HG03442 (cell line): ENCODE results near the gene SMG9.

ENCODE experiments used
- ATAC-seq: cut with Tn5 transposase; IDR thresholded peaks from one replicate; pipeline ENCODE4 v1.9.1; 2021; ENCODE audit warnings: mild to moderate bottlenecking, moderate library complexity; ENCODE audit not compliant: unreplicated experiment

Gene SMG9

DNA sequence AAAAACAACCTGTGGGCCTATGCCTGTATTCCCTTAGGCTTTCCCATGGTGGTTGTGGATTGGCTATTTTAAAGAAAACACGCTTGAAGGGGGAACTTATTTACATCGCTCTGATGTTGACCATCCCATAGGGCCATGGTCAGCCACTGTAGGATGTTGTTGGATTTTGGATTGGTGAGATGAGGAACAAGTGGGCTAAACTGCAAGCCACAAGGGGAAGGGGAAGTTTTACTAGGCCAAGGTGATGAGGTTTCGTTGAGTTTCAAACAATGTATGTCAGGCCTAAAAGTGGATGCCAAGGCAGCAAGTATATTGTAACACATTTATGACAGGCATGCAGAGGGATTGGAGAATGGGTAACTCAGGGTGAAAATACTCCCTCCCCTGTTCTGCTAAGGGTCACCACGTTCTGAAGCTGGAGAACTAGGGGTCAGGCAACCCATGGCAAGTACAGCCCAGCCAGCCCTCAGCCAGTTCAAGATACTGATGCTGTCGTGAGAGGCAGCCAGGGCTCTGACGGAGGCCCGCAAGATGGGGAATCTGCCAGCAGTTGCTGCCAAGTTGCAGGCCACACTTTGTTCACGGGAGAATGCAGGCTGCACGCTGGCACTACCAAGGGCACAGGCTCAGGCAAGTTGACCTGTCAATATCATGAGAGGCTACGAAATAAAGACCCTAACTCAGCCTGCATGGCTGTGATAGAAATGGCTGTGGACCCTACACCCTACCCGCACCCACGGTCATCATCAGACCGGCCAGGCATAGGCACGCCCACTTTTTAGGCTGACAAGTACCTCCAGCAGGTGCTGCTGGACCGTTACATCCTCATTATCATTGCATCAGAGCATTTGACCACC, 27.8 kb downstream of the SMG9 start:
- no peak for ATAC-seq

DNA sequence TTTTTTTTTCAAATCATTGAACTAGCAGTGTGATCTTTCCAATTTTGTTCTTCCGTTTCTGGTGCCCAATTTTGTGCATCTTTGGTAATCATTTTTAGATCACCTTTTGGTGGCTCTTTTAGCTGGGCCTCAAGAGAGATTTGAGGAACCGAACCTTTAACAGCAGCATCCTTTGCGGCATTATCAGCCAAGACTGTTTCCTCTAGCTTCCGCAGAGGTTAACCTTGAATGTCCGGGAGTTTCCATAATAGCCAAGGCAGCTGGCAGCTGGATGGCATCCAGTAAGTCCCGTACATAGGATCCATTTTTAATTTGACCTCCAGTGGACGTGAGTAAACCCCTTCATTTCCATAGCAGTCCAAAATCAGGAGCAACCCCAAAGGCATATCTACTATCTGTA, 29.3 kb downstream of the SMG9 start:
- ATAC-seq: no peak

DNA sequence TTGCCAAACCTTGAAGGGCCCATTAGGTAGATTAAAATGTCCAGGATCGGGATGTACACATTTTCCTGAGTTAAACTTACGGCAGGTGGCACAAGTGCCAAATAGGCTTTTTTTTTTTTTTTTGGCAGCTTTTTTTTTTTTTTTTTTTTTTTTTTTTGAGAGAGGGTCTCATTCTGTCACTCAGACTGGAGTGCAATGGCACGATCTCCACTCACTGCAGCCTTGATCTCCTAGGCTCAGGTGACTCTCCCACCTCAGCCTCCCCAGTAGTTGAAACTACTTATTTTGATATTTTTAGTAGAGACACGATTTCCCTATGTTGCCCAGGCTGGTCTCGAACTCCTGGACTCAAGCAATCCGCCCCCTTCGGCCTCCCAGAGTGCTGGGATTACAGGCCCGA, 29.9 kb downstream of the SMG9 start:
- no peak for ATAC-seq

DNA sequence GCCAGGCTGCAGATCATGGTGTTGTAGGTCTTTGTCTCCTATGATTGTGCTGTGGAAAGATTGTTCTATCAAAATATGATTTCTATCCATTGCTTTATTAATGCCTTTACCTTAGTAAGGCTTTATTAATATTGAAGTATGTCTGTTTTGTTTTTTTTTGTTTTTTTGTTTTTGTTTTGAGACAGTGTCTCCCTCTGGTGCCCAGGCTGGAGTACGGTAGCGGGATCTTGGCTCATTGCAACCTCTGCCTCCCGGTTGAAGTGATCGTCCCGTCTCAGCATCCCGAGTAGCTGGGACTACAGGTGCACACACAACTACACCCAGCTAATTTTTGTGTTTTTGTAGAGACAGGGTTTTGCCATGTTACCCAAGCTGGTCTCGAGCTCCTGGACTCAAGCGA, 31.2 kb downstream of the SMG9 start:
- ATAC-seq: no peak

DNA sequence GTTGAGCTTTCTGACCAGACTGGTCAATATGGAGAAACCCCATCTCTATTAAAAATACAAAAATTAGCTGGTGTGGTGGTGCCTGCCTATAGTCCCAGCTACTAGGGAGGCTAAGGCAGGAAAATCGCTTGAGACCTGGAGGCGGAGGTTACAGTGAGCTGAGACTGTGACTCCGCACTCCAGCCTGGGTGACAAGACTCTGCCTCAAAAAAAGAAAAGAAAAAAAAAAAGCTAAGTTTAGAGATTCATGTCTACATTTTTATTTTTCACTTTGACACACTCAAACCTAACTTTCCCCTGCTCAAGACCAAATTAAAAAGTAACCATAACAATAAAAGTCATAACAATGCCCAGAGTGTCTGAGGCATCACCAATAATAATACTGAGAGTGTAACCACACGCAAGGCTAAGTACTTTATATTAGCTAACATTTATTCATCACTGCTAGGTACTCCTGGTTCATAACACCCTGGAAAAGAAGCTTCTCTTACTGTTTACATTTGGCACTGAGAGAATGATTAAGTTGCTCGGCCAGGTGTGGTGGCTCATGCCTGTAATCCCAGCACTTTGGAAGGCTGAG, 33.2 kb downstream of the SMG9 start:
- ATAC-seq: no peak

DNA sequence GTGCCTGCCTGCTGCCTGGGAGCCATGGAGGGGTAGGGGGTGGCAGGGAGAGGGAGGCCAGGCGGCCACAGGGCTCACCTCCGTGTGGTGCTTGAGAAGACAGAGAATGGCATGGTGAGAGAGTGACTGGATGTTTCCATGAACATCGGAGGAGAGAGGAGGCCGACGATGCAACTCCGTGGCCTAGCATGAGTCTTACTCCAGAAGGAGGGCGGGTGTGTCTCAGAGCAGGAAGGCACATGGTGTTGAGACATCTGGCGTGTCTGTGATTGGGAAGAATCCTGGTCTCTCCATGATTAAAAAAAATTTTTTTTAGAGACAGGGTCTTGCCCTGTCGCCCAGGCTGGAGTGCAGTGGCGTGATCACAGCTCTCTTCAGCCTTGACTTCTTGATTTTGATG, 33.8 kb downstream of the SMG9 start:
- no peak for ATAC-seq

DNA sequence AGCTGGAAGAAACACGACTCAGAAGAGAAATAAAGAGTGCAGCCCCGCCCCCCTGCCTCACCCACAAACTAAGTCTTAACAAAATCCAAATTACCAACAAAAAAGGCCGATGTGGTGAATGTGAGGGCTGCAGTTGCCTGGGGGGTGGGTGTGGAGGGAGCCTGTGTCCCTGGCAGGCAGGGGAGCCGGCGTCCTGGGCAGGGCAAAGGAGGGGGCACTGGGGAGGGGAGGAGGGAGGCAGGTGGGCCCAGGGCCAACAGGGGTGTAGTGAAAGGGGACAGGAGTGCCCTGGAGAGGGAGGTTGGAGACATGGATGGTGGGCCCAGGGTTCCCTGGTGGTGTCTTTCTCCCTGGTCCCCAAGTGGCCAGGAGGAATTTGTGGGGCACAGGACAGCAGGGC, 34.8 kb downstream of the SMG9 start:
- no peak for ATAC-seq

DNA sequence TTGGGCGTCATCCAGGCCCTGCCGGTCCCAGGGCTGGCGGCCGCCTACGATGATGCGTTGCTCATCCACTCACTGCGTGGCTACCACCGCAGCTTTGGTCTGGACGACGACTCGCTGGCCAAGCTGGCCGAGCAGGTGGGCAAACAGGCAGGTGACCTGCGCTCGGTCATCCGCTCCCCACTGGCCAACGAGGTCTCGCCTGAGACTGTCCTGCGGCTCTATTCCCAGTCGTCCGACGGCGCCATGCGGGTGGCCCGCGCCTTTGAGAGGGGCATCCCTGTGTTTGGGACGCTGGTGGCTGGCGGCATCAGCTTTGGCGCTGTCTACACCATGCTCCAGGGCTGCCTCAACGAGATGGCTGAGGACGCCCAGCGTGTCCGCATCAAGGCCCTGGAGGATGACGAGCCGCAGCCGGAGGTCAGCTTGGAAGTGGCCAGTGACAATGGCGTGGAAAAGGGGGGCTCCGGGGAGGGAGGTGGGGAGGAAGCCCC, 35.3 kb downstream of the SMG9 start:
- no peak for ATAC-seq

DNA sequence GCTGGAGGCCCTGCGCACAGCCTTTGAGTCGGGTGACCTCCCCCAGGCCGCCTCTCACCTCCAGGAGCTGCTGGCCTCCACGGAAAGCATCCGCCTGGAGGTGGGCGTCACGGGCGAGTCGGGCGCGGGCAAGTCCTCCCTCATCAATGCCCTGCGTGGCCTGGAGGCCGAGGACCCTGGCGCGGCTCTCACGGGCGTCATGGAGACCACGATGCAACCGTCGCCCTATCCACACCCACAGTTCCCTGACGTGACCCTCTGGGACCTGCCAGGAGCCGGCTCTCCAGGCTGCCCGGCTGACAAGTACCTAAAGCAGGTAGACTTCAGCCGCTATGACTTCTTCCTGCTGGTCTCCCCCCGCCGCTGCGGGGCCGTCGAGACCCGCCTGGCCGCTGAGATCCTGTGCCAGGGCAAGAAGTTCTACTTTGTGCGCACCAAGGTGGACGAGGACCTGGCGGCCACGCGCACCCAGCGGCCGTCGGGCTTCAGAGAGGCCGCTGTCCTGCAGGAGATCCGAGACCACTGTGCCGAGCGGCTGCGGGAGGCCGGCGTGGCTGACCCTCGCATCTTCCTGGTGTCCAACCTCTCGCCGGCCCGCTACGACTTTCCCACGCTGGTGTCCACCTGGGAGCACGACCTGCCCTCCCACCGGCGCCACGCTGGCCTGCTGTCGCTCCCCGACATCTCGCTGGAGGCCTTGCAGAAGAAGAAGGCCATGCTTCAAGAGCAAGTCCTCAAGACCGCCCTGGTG, 36.0 kb downstream of the SMG9 start:
- ATAC-seq: no peak

DNA sequence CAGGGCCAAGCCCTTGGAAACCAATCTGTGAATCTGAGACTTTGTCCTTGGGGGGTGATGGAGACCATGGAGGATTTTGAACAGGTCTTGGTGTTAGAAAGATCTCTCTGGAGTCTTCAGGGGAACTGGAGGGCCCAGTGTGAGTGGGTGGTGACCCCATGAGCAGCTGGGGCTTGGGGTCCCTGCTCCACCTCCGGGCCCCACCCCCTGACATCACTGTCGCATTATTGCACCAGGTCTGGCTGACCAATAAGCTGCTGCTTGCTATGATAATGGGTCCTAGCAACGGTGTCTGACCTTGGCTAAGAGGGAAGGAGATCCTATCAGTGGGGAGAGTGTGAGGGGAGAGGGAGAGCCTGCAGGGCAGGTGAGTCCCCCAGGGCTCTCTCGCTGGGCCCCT, 39.0 kb downstream of the SMG9 start, which contains the start of gene IRGC:
TSS of gene IRGC (plus strand) at position 301 of the 400 bp plus-strand sequence. CDS start 2,483 bp downstream, outside the sequence.
- no peak for ATAC-seq

DNA sequence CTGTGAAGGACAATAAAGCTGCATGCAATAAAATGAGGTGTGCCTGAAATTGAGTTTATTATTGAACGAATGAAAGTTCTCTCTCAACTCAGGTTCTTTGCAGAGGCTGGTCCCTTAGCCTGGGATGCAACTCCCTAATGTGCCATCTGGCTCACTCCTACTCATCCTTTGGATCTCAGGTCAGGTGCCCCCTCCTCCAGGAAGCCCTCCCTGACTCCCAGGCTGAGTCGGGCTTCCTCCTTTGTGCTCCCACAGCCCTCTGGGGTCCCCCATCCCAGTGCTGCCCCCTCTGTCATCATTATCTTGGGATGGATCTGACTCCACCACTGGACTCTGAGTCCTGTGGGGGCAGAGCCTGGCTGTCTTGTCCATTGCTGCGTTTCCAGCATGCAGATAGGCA, 41.6 kb downstream of the SMG9 start:
- no peak for ATAC-seq

DNA sequence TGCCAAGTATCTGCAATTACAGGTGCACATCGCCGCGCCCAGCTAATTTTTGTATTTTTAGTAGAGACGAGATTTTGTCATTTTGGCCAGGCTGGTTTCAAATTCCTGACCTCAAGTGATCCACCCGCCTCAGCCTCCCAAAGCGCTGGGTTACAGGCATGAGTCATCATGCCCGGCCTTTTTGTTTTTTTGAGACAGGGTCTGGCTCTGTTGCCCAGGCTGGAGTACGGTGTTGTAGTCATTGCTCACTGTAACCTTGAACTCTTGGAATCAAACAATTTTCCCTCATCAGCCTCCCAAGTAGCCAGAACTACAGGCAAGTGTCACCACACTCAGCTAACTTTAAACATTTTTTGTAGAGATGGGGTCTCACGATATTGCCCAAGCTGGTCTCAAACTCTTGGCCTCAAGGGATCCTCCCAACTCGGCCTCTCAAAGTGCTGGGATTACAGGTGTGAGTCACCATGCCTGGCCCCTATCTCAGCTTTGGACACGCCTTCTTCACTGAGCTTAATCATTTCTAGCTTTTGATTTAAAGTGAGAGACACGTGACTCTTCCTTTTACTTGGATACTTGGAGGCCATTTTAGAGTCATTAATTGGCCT, 42.9 kb downstream of the SMG9 start:
- no peak for ATAC-seq

DNA sequence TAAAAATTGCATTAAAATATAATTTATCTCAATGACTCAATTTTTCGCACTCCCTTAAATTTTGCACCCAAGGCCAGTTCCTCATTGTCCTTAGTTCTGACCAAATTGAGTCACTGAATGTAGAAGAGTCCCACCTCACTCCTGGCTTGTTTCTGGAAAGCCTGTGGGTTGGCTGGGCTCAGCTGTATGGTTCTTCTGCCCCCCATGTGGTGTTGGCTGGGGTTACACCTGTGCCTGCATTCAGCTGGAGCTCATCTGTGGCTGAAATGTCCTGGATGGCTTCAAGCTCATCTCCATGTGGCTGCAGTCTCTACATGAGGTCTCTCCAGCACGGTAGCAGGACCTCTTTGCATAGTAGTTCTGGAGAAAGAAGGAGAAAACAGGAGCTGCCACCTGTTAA, 46.0 kb downstream of the SMG9 start:
- ATAC-seq: no peak

DNA sequence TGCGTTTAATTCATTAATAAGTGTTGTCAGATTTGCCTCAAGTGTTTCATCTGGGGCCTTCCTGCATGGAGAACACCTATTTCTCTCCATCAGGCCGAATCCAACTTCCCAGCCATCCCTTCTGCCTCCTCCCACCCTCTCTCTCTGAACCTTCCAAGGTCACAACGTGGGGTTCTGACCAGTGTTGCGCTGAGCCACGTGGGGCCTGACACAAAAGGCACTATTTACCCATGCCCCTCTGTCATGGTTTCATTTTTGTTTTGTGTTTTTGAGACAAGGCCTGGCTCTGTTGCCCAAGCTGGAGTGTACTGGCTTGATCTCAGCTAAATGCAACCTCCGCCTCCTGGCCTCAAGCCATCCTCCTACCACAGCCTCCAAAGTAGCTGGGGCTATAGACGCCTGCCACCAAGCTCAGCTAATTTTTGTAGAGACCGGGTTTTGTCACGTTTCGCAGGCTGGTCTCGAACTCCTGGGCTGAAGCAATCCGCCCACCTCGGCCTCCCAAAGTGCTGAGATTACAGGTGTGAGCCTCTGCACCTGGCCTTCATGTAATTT, 47.5 kb downstream of the SMG9 start:
- ATAC-seq: no peak

DNA sequence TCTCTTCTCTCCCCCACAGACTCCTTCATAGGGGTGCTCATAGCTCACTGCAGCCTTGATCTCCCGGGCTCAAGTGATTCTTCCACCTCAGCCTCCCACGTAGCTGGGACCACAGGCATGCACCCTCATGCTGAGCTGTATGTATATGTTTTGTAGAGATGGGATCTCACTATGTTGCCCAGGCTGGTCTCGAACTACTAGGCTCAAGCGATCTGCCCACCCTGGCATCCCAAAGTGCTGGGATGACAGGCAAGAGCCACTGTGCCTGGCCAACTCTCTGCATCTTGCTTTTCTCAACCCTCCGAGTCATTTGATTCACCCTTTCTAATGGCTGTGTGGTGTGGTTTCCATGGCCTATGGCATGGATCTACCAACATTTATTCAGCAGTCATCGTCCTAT, 49.0 kb downstream of the SMG9 start:
- ATAC-seq: no peak

DNA sequence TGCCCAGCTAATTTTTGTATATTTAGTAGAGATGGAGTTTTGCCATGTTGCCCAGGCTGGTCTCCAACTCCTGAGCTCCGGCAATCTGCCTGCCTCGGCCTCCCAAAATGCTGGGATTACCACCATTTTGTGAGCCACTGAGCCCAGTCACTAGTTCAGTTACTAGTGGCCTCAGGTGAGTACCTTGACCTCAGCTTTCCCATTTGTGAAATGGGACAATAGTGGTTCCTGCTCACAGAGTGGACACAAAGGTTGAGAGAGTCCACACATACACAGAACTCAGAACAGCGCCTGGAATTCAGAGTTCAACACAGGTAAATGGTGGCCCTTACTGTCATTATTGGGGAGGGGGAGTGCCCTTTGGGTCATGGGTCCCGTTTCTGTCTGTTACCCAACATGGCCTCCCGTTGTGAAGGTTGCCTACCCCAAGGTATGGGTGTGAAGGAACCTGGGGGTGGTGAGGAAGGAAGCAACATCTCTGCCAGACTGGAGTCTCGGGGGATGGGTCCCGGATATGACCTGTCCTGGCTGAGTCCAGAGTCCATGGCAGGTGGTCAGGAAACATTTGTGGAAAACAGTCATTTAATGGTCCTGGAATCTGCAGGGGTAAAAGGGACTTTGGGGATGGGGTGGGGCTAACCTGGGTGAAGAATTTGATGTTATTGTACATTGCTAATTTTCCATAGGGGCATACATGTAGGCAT, 50.6 kb downstream of the SMG9 start:
- ATAC-seq: no peak

DNA sequence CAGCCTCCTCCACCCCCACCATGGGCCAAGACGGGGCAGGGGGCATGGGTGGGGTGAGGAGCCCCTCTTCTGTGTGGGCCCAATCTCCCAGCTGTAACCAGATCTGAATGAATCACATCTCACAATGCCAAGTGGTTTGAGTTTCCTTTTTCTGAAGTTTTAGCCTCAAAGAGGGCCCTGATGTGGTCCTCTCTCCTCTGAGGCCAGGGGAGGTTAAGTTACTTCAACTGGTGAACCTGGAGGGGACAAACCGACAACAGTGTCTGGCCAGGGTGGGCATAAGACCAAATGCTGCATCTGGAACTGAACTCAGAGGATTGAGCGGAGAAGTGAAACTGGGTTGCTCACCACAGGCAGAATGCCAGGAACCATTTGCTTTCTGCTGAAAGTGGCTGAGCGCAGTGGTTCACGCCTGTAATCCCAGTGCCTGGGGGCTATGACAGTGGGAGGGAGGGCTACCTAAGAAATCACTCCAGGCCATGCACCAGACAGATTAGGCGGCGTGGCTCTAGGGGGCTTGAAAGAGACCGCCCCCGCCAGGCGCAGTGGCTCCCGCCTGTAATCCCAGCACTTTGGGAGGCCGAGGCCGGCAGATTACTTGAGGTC, 54.3 kb downstream of the SMG9 start:
- ATAC-seq: no peak

DNA sequence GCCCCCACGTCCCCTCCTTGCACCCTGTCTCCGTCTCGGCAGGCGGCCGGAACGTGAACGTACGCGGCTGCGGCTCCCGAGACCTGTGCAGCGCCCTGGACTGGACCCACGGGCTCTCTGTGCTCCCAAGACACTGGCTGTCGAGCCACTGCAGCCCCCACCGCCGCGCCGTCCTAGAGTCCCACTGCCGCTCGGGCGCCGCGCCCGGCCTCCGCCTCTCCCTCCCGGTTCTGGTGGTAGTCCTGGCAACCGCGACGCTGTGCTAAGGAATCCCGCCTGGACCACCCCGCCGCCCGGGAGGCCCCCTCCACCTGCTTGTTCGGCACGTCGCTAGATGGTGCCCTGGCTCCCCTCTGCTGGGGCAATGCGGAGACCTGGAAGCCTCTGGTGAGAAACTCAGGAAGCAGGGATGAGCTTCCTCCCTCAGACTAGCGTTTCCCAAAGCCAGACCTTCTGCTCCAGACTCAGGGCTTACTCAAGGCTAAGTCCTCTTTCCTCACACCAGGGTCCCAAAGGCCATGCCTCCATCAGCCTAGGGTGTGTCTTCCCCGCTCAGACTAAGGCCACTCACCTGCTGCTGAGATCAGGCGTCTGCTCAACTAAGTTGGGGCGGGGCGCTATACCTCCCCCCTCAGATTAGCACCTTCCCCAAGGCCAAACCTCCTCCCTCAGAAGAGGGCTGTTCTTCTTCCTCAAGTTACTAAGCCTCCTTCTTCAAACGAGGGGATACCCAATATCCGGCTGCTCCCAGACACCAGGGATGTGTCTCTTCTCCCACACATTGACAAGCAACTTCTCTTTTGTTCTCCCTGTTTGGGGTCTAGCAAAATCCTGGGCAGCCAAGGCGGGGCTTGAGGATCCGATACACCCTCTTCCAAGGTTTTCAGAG, 55.0 kb downstream of the SMG9 start:
- no peak for ATAC-seq

DNA sequence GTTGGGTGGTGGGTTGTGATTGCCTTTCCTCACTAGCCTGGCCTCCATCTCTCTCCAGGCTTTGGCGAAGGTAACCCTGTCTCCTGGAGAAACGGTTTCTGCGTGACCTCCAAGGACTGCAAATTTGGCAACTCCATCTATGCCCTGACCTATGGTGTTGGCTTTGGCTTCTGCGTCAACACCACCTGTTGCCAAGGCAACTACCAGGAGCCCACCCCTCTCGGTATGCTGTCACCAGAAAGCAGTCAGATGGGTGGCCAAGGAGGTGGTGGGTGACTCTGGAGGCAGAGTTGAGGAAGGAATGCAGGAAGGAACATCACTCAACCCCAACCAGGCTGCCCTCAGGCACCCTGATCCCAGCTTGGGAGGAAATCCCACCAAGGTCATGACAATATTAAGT, 57.5 kb downstream of the SMG9 start:
- ATAC-seq: no peak
